C4-2B (cell line): Measurements from ENCODE around the gene WDR7.

ENCODE experiments used
- CTCF ChIP-seq: fragments of 450-650 bp; conservative IDR thresholded peaks from 2 replicates; pipeline ENCODE4 v1.5.1; 2017; ENCODE audit warnings: mild to moderate bottlenecking
- ZFX ChIP-seq: fragments of 450-650 bp; IDR thresholded peaks from 2 replicates; pipeline ENCODE4 v1.6.1; 2017

DNA sequence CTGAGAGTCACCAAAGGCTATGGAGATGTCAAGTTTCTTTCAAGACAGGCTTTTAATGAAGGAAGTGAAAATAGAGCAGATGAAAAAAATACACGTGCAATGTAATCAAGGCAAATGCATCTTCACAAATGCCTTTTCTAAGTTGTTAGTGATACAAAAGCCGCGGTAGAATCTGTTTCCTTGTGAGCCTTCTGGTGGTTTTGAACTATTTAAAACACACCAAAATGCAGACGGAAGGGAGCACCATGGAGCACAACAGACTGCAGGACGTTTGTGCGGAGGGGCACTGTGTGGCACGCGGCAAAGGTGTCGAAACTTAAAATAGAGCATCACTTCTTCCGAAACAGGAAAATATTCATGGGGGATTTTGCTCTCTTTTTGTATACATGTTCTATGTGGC is 430.7 kb downstream of the WDR7 start:
- TF ChIP-seq CTCF (no peak), ZFX (no peak)
